ENCODE data around the gene IGF2BP3.

Gene IGF2BP3

DNA sequence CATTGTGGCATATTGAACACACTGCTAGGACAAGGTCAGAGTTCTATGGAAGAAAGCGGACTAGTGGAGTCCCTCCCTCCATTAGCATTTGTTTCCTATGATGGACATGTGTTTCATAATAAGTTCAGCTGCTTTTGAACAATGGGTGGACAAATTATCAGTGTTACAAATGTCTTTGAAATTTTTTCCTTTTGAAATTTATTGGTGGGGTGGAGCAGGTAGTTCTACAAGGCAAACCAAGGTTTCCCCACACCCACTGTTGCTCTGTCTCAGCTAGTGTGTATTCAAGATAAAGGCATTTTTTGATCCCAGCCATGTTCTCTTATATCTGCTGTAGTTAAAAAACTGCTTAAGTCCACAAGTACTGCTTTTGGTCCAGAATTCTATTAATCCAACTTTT lies 91.3 kb downstream of the IGF2BP3 start:
- H3K4me3 ChIP-seq (ENCODE audit: low read depth, low read length) = no peak overlapping the region
- no peak for DNase-seq (ENCODE audit: low read depth)
- no peak for TF ChIP-seq CTCF (IDR thresholded peaks at IDR 0.05; ENCODE audit: insufficient read depth, low read depth, low read length, missing control alignments)

DNA sequence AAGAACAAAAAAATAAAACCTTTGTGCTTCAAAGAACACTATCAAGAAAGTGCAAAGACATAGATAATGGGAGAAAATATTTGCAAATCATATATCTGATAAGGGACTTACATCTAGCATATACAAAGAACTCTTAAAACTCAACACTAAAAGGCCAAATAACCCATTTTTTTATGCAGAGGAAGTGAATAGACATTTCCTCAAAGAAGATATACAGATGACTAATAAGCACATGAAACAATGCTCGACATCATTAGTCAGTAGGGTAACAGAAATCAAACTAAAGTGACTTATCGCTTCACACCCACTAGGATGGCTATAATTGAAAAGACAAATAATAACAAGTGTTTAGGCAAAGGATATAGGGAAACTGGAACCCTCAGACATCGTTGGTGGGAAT lies 93.2 kb downstream of the IGF2BP3 start:
- TF ChIP-seq CTCF (IDR thresholded peaks at IDR 0.05; ENCODE audit: insufficient read depth, low read depth, low read length, missing control alignments) = no peak
- no peak for DNase-seq (ENCODE audit: low read depth)
- H3K4me3 ChIP-seq (ENCODE audit: low read depth, low read length) = no peak overlapping the region

DNA sequence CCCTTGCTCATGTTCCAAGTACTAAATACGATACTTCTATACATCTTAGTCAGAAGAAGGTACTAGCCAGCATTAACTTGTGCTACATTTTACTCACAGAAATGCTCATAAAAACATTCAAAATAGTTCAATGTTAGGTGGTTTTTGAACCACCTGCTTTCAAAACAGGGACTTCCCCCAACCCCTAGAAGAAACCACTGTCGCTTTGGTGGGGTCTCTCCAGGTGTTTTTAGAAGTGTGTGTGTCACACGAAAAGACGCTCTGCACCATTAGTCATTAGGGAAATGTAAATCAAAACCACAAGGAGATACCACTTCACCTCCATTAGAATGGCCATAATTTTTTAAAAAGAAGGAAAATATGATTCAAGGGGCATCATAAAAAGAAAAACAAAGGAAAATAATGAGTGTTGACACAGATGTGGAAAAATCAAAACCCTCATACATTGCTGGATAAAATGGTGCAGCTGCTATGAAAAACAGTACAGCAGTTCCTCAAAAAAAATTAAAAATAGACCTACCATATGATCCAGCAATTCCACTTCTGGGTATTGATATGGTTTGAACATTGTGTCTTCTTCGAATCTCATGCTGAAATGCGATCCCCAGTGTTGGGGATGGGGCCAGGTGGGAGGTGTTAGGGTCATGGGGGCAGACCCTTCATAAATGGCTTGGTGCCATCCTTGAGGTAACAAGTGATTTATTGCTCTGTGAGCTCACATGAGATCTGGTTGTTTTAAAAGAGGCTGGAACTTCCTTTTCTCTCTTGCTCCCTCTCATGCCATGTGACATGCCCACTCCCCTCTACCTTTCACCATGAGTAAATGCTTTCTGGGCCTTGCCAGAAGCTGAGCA lies 96.9 kb downstream of the IGF2BP3 start:
- H3K4me3 ChIP-seq (ENCODE audit: low read depth, low read length) = no peak overlapping the region; the same call in 1 of the 2 replicates
- peak; percentile 86 for DNase-seq (ENCODE audit: low read depth)
- TF ChIP-seq CTCF (IDR thresholded peaks at IDR 0.05; ENCODE audit: insufficient read depth, low read depth, low read length, missing control alignments) = no peak

DNA sequence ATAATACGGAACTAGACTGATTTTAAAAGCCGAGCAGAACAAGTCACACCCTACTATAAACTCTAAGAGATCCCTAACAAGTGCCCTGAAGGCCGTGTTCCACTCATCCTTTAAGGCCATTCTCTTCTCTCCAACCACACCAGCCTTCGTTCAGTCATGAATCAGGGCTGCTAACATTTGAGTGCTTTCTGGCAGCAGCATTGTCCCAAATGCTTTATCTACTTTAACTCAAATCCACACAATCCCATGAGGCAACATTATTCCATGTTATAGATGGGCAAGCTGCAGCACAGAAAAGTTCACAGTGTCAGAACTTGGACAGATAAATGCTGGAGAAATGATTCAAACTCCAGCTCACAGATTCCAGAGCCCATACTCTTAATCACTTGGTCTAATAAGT lies 97.7 kb downstream of the IGF2BP3 start:
- no peak overlapping the region for H3K4me3 ChIP-seq (ENCODE audit: low read depth, low read length)
- DNase-seq (ENCODE audit: low read depth) = no peak
- TF ChIP-seq CTCF (IDR thresholded peaks at IDR 0.05; ENCODE audit: insufficient read depth, low read depth, low read length, missing control alignments) = no peak

DNA sequence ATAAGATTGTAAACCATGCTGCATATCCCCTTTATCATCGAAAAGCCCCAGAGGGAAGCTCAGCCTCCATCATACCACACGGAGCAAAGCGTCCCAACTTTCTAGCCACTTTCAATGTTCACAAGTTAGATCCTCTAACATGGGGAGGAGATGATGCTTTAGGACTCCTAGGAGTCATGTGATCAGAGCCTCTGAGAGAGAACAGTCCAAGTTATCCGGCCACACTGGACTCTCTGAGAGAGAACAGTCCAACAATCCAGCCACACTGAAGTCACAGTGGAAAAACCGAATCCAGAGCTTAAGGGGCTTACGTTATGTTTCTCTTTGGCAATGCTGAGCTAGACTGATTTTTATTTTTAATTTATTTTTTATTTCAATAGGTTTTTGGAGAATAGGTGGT lies 98.6 kb downstream of the IGF2BP3 start:
- H3K4me3 ChIP-seq (ENCODE audit: low read depth, low read length) = no peak overlapping the region
- no peak for DNase-seq (ENCODE audit: low read depth)
- no peak for TF ChIP-seq CTCF (IDR thresholded peaks at IDR 0.05; ENCODE audit: insufficient read depth, low read depth, low read length, missing control alignments)

GRCh38 chr7:23369695-23370404 lies 100.4 kb downstream of the IGF2BP3 start:
- H3K4me3 ChIP-seq (ENCODE audit: low read depth, low read length) = no peak overlapping the region
- no peak for TF ChIP-seq CTCF (IDR thresholded peaks at IDR 0.05; ENCODE audit: insufficient read depth, low read depth, low read length, missing control alignments)
- no peak for DNase-seq (ENCODE audit: low read depth)

Measured in GM12865 (cell line).